ENCODE results near the gene TSPAN6. TPM values are rescaled to one million over a fixed set of nuclear protein-coding genes. Genes with fewer than 3 reads are reported as not detected.

Gene TSPAN6
- total RNA-seq, 2 donors from 2014 or later = 57.6 to 106 TPM

GRCh38 chrX:100586747-100587146 lies 49.9 kb downstream of the TSPAN6 start:
- DNase-seq = no peak
- no peak for TF ChIP-seq CTCF (IDR thresholded peaks at IDR 0.05)
- H3K4me3 ChIP-seq = no peak overlapping the region
- no peaks in the 10 kb centered on the region for H3K36me3 ChIP-seq
- no peaks in the 10 kb centered on the region for H3K27me3 ChIP-seq
- no peak overlapping the region for H3K27ac ChIP-seq
- no peak overlapping the region for H3K9ac ChIP-seq (ENCODE audit: low read depth in 2 of 2, low read length in 2 of 2)
- H3K9me3 ChIP-seq = no peaks in the 10 kb centered on the region
- intact Hi-C loops (cut with DNase I) = no loop called here
- no peaks in the 10 kb centered on the region for H3K4me1 ChIP-seq

GRCh38 chrX:100584611-100585010 lies 52.0 kb downstream of the TSPAN6 start, which contains the start of gene TNMD:
Gene TNMD (plus strand): TSS chrX:100584936. CDS start chrX:100585019, 83 bp downstream.
- TF ChIP-seq CTCF (IDR thresholded peaks at IDR 0.05) = no peak
- intact Hi-C loops (cut with DNase I) = no loop called here

More at GRCh38 chrX:100584611-100585010, 52.0 kb downstream of the TSPAN6 start, which contains the start of gene TNMD:
- H3K4me1 ChIP-seq = no peaks in the 10 kb centered on the region
- no peak within 1 kb of the TSS for H3K4me3 ChIP-seq
- no peak for DNase-seq
- H3K36me3 ChIP-seq = no peaks in the 10 kb centered on the region
- H3K9me3 ChIP-seq = no peaks in the 10 kb centered on the region
- H3K27me3 ChIP-seq = no peaks in the 10 kb centered on the region
- no peak within 1 kb of the TSS for H3K9ac ChIP-seq (ENCODE audit: low read depth in 2 of 2, low read length in 2 of 2)
- no peak within 1 kb of the TSS for H3K27ac ChIP-seq

Other genes starting within 250 kb of the TSPAN6 start
- 1 to 10 TPM in 1 of 2 donors, under 1 TPM in 1; 0.96 to 1.3 TPM for gene PCDH19, start 226.5 kb downstream of the TSPAN6 start, total RNA-seq
- gene TNMD, start 51.9 kb downstream of the TSPAN6 start, total RNA-seq = under 1 TPM in 1 of 2 donors, not detected in 1; 0.48 TPM
- gene SRPX2, start 7.4 kb upstream of the TSPAN6 start, total RNA-seq = 1 to 10 TPM; 4.4 to 5.8 TPM
- gene SYTL4, start 95.3 kb upstream of the TSPAN6 start, total RNA-seq = 10 to 100 TPM; 30.4 to 30.7 TPM
- gene CSTF2, start 183.6 kb upstream of the TSPAN6 start, total RNA-seq = 10 to 100 TPM; 21.8 to 32.2 TPM
- gene NOX1, start 237.6 kb upstream of the TSPAN6 start, total RNA-seq = 100 to 1,000 TPM in 1 of 2 donors, 10 to 100 TPM in 1; 84.6 to 128 TPM

Data from colonic mucosa (tissue), 4 donors.